Vagina (tissue), 2 donors: ENCODE measurements around the gene MVK.

Experiments
- CTCF ChIP-seq, 3 experiments: fragments of 450-650 bp in 2 of 3; fragments of 200-600 bp in 1 of 3; sonication (generic) in 1 of 3; IDR thresholded peaks; one replicate each; pipeline ENCODE4 v1.5.1; 2017 to 2019; ENCODE audit warnings: antibody characterized with exemption in 3 of 3, mild to moderate bottlenecking in 2 of 3, moderate library complexity in 2 of 3
- POLR2A ChIP-seq, 2 donors: fragments of 450-650 bp; IDR thresholded peaks; one replicate each; pipeline ENCODE4 v1.6.1; 2017; ENCODE audit warnings: antibody characterized with exemption in 2 of 2, mild to moderate bottlenecking in 2 of 2, moderate library complexity in 2 of 2
- POLR2AphosphoS5 ChIP-seq, 2 donors: sonication (generic); formaldehyde crosslinking; IDR thresholded peaks; one replicate each; pipeline ENCODE4 v1.9.0; 2017; ENCODE audit warnings: antibody characterized with exemption in 2 of 2, mild to moderate bottlenecking in 2 of 2, low read depth in 1 of 2; ENCODE audit not compliant: insufficient read depth in 1 of 2

GRCh38 chr12:109562871-109563270 is 10.7 kb upstream of the MVK start:
- TF ChIP-seq POLR2A (IDR thresholded peaks at IDR 0.05): no peak
- no peak for TF ChIP-seq CTCF (IDR thresholded peaks at IDR 0.05)
- TF ChIP-seq POLR2AphosphoS5 (IDR thresholded peaks at IDR 0.05; ENCODE audit: insufficient read depth in 1 of 2, low read depth in 1 of 2): no peak
